HG03060 (cell line): ENCODE measurements around the gene TSC22D1.
"Not testable (repeated sequence)": the region's sequence is repeated elsewhere in the genome, so short reads cannot be mapped to it uniquely, and the experiment has no call there.

Source experiments
- ATAC-seq: cut with Tn5 transposase; IDR thresholded peaks from one replicate; pipeline ENCODE4 v1.9.1; 2021; ENCODE audit warnings: low read depth, moderate number of reproducible peaks; ENCODE audit not compliant: unreplicated experiment

Gene TSC22D1

GRCh38 chr13:44575741-44576350 lies at the start of gene TSC22D1:
TSS of gene TSC22D1 (minus strand) at chr13:44576330. CDS start at chr13:44576074, 256 bp downstream.
- ATAC-seq, result no peak

- ATAC-seq, result no peak
Measured at GRCh38 chr13:44622708-44623107, 46.6 kb upstream of the TSC22D1 start.

GRCh38 chr13:44622261-44622660 lies 46.1 kb upstream of the TSC22D1 start:
- ATAC-seq, result no peak

- no peak for ATAC-seq
Measured at GRCh38 chr13:44620057-44620456, 43.9 kb upstream of the TSC22D1 start.

GRCh38 chr13:44619651-44620050 lies 43.5 kb upstream of the TSC22D1 start:
- no peak for ATAC-seq

- no peak for ATAC-seq
Measured at GRCh38 chr13:44618326-44618725, 42.2 kb upstream of the TSC22D1 start.

GRCh38 chr13:44617648-44618047 lies 41.5 kb upstream of the TSC22D1 start:
- no peak for ATAC-seq

- no peak for ATAC-seq
Measured at GRCh38 chr13:44609137-44609536, 33.0 kb upstream of the TSC22D1 start.

GRCh38 chr13:44605721-44606120 lies 29.6 kb upstream of the TSC22D1 start:
- ATAC-seq, result no peak

GRCh38 chr13:44605275-44605674 lies 29.1 kb upstream of the TSC22D1 start:
- no peak for ATAC-seq

- no peak for ATAC-seq
Measured at GRCh38 chr13:44601586-44601985, 25.5 kb upstream of the TSC22D1 start.

GRCh38 chr13:44593861-44594592 lies 17.9 kb upstream of the TSC22D1 start:
- ATAC-seq, result not testable (repeated sequence)

GRCh38 chr13:44592216-44592847 lies 16.2 kb upstream of the TSC22D1 start:
- ATAC-seq, result no peak

GRCh38 chr13:44591316-44591715 lies 15.2 kb upstream of the TSC22D1 start:
- no peak for ATAC-seq

- no peak for ATAC-seq
Measured at GRCh38 chr13:44583137-44583536, 7.0 kb upstream of the TSC22D1 start.

- peak; percentile 12 for ATAC-seq
Measured at GRCh38 chr13:44578067-44578400, 1.9 kb upstream of the TSC22D1 start.

- peak; percentile 54 for ATAC-seq
Measured at GRCh38 chr13:44577236-44578066, 1.3 kb upstream of the TSC22D1 start.

GRCh38 chr13:44576351-44577235 lies 463 bp upstream of the TSC22D1 start:
- ATAC-seq, result no peak

GRCh38 chr13:44575035-44575434 lies 1.1 kb downstream of the TSC22D1 start:
- ATAC-seq, result no peak

- no peak for ATAC-seq
Measured at GRCh38 chr13:44574466-44574855, 1.7 kb downstream of the TSC22D1 start.
